A549 (cell line): ENCODE data around the gene MAPK1. TPM values are rescaled to one million over a fixed set of nuclear protein-coding genes. Genes with fewer than 3 reads are reported as not detected.

Source experiments
- ATAC-seq, 2 experiments: fragments of 200-7000 bp in 1 of 2; fragments of >200 bp in 1 of 2; cut with Nextera tagmentation in 1 of 2; cut with Tn5 transposase in 1 of 2; 3 replicates each; pipeline versions ENCODE4 v1.8.0 to v1.9.1; 2018 to 2020; ENCODE audit warnings: mild to moderate bottlenecking in 1 of 2, moderate library complexity in 1 of 2
- CTCF ChIA-PET: fragments of 300-600 bp; sonication (Branson Sonifier 250); formaldehyde crosslinking; extraction: SDS; loops from one replicate; lab custom pipeline; 2021; ENCODE audit warnings: antibody characterized with exemption, inconsistent platforms; lab: Yijun Ruan, JAX
- POLR2A ChIA-PET: fragments of 350-600 bp; formaldehyde crosslinking; extraction: SDS; loops from one replicate; lab custom pipeline; 2021; ENCODE audit warnings: antibody characterized with exemption, inconsistent platforms; lab: Yijun Ruan, JAX
- DNase-seq, 2 experiments: peaks; one replicate each; pipeline versions ENCODE4 v3.0.0 to v3.0.0-alpha.2; 2011 to 2016; ENCODE audit warnings: low read depth in 1 of 2, low spot score in 1 of 2
- FAIRE-seq: peaks from 2 replicates; lab custom pipeline; 2011; peaks lifted over from hg19 to GRCh38; lab: Jason Lieb, UNC
- H3K27ac ChIP-seq, 2 experiments: fragments of >200 bp; sonication (Bioruptor Twin); formaldehyde crosslinking; 3 replicates each; pipeline ENCODE4 v1.5.1; 2016 to 2017
- H3K4me1 ChIP-seq: fragments of >200 bp; sonication (Bioruptor Twin); formaldehyde crosslinking; 3 replicates; pipeline ENCODE4 v1.6.1; 2016
- H3K4me2 ChIP-seq: fragments of >200 bp; sonication (Bioruptor Twin); formaldehyde crosslinking; 3 replicates; pipeline ENCODE4 v1.6.1; 2016
- H3K4me3 ChIP-seq: fragments of >200 bp; sonication (Bioruptor Twin); formaldehyde crosslinking; 3 replicates; pipeline ENCODE4 v1.5.1; 2016
- H3K9me3 ChIP-seq: fragments of >200 bp; sonication (Bioruptor Twin); formaldehyde crosslinking; 3 replicates; pipeline ENCODE4 v1.6.1; 2016
- BCL3 ChIP-seq: fragments of >200 bp; sonication (Bioruptor Twin); formaldehyde crosslinking; IDR thresholded peaks from 3 replicates; pipeline ENCODE4 v1.6.1; 2016
- BHLHE40 ChIP-seq: IDR thresholded peaks from 2 replicates; pipeline ENCODE4 v1.6.1; 2012; ENCODE audit warnings: low read depth, low read length, inconsistent platforms
- CHD4 ChIP-seq: fragments of 200-600 bp; sonication (generic); IDR thresholded peaks from 2 replicates; pipeline ENCODE4 v1.6.1; 2016; ENCODE audit warnings: antibody characterized with exemption, mild to moderate bottlenecking, borderline replicate concordance
- EHF ChIP-seq: fragments of 250-450 bp; sonication (Bioruptor Pico); IDR thresholded peaks from 2 replicates; pipeline ENCODE4 v1.5.0; 2020; ENCODE audit warnings: mild to moderate bottlenecking
- EP300 ChIP-seq, 2 experiments: fragments of >200 bp; sonication (Bioruptor Twin); formaldehyde crosslinking; IDR thresholded peaks; 2 replicates in 1 of 2; 3 replicates in 1 of 2; pipeline ENCODE4 v1.6.1; 2016 to 2017
- ESRRA ChIP-seq: fragments of 150-350 bp; IDR thresholded peaks from 2 replicates; pipeline ENCODE4 v1.6.1; 2014; ENCODE audit warnings: mild to moderate bottlenecking, low read length, borderline replicate concordance
- FOXS1 ChIP-seq: fragments of 250-450 bp; sonication (Bioruptor Pico); IDR thresholded peaks from 2 replicates; pipeline ENCODE4 v1.5.0; 2020; ENCODE audit warnings: mild to moderate bottlenecking, moderate library complexity
- HDAC2 ChIP-seq: fragments of 200-600 bp; sonication (generic); IDR thresholded peaks from 2 replicates; pipeline ENCODE4 v1.6.1; 2016
- HES2 ChIP-seq: fragments of >200 bp; sonication (Bioruptor Twin); formaldehyde crosslinking; IDR thresholded peaks from 2 replicates; pipeline ENCODE4 v1.6.1; 2016
- HEYL ChIP-seq: fragments of 250-450 bp; sonication (Bioruptor Pico); IDR thresholded peaks from 2 replicates; pipeline ENCODE4 v1.8.0; 2021; ENCODE audit warnings: mild to moderate bottlenecking, moderate library complexity
- HOXA7 ChIP-seq: fragments of 250-450 bp; sonication (Bioruptor Pico); IDR thresholded peaks from 2 replicates; pipeline ENCODE4 v1.5.0; 2020; ENCODE audit warnings: mild to moderate bottlenecking, moderate library complexity
- JUNB ChIP-seq: fragments of >200 bp; sonication (Bioruptor Twin); formaldehyde crosslinking; IDR thresholded peaks from 2 replicates; pipeline ENCODE4 v1.6.1; 2016
- KDM1A ChIP-seq: fragments of 200-600 bp; sonication (generic); IDR thresholded peaks from 2 replicates; pipeline ENCODE4 v1.6.1; 2016; ENCODE audit warnings: low read depth, mild to moderate bottlenecking
- MAFK ChIP-seq: fragments of 450-650 bp; IDR thresholded peaks from 2 replicates; pipeline ENCODE4 v1.6.1; 2014; ENCODE audit not compliant: partially characterized antibody
- MAX ChIP-seq: IDR thresholded peaks from 2 replicates; pipeline ENCODE4 v1.6.1; 2012
- MAZ ChIP-seq: fragments of 150-350 bp; IDR thresholded peaks from 2 replicates; pipeline ENCODE4 v1.6.1; 2014; ENCODE audit warnings: antibody characterized with exemption, low read depth, low read length, borderline replicate concordance
- MYC ChIP-seq: IDR thresholded peaks from 2 replicates; pipeline ENCODE4 v1.6.1; 2012; ENCODE audit warnings: mild to moderate bottlenecking, inconsistent platforms, low read length, improper control_type of control experiment, borderline replicate concordance
- PBX3 ChIP-seq: IDR thresholded peaks from 2 replicates; pipeline ENCODE4 v1.6.1; 2012
- POLR2AphosphoS2 ChIP-seq: conservative IDR thresholded peaks from 2 replicates; pipeline ENCODE4 v1.6.1; 2012; ENCODE audit warnings: low read length, improper control_type of control experiment, inconsistent platforms
- REST ChIP-seq: fragments of 200-600 bp; sonication (generic); IDR thresholded peaks from 2 replicates; pipeline ENCODE4 v1.6.1; 2016; ENCODE audit warnings: antibody characterized with exemption, mild to moderate bottlenecking, moderate library complexity
- RNF2 ChIP-seq: fragments of 200-600 bp; sonication (generic); IDR thresholded peaks from 2 replicates; pipeline ENCODE4 v1.6.1; 2016; ENCODE audit warnings: low read depth, mild to moderate bottlenecking, antibody characterized with exemption, moderate library complexity, borderline replicate concordance
- ZFP36 ChIP-seq: fragments of 450-650 bp; IDR thresholded peaks from 2 replicates; pipeline ENCODE4 v1.6.1; 2014; ENCODE audit warnings: borderline replicate concordance; ENCODE audit not compliant: partially characterized antibody
- ZSCAN20 ChIP-seq: fragments of 250-450 bp; sonication (Bioruptor Pico); IDR thresholded peaks from 2 replicates; pipeline ENCODE4 v1.8.0; 2022; ENCODE audit warnings: mild to moderate bottlenecking, moderate library complexity
- WGBS: methylation state at CpG from one replicate; pipeline ENCODE4 v1.1.6; 2017; ENCODE audit errors: missing lambda C conversion rate; 5-methylcytosine and 5-hydroxymethylcytosine counted together
- polyA plus RNA-seq, 4 experiments: library from polyadenylated mRNA; depleted of rRNA in 3 of 4; stranded (reverse); fragments of >200 nt; fragmentation: RNase III in 1 of 4; extraction: RNeasy Plus Mini Kit Qiagen cat#74134 plus additional on column Dnase treatment in 1 of 4; gene quantifications; 2 replicates in 3 of 4; 3 replicates in 1 of 4; pipeline ENCODE4 v1.2.3, GENCODE V29; 2011 to 2017

The MAPK1 gene
- polyA plus RNA-seq, 2 of the 4 experiments (the other 2 are of a cell fraction): 28.8 to 85.5 TPM

DNA sequence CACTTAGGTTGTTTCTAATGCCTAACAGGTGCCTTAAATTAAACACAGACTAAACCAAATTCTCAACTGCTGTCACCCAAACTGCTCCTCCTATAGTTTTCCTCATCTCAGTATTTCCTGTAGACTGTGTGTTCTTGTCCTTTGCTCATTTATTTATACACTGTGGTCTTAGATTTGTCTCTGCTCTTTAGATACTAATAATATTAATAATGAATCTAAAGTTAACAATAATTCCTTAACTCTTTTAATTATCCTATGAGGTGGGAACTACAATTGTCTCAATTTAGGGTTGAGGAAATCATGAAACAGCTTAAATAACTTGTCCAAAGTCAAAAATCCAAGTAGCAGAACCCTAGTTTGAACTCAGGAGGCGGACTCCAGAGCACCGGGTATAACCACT, 88.0 kb downstream of the MAPK1 start:
- DNase-seq: no peak
- Histone ChIP-seq H3K27ac (no peak overlapping the region), H3K9me3 (no peaks in the 10 kb centered on the region)
- TF ChIP-seq RNF2 (no peak), BHLHE40 (no peak), BCL3 (no peak), MAZ (no peak), HEYL (CRISPR knock-in tag) (no peak), ESRRA (no peak), MAX (no peak), MYC (no peak), ZFP36 (no peak), KDM1A (no peak), MAFK (no peak), POLR2AphosphoS2 (no peak), ZSCAN20 (CRISPR knock-in tag) (no peak)
- TF ChIP-seq, all 56 proteins: peak for 0
- ATAC-seq: no peak
- ChIA-PET POLR2A (no interaction called here), CTCF (interaction anchor here (0.9 to 1.5 kb wide), 3 partner anchors 8 to 173 kb away, joined by 3 read pairs; partner anchors contain the start of gene PPM1F)
- 95% methylated on average over 2 of the region's 2 CpGs for WGBS
- Histone ChIP-seq H3K4me2 (no peak overlapping the region), H3K4me3 (no peak overlapping the region), H3K4me1 (no peaks in the 10 kb centered on the region)
- FAIRE-seq: no peak

- H3K4me2 ChIP-seq: no peak overlapping the region
- ChIA-PET POLR2A (no interaction called here), CTCF (no interaction called here)
- no peak for ATAC-seq
- no peak for DNase-seq
- H3K4me3 ChIP-seq: no peak overlapping the region
- no peak for FAIRE-seq
- H3K9me3 ChIP-seq: no peaks in the 10 kb centered on the region
- 84% methylated on average over 4 of the region's 4 CpGs for WGBS
- H3K4me1 ChIP-seq: no peaks in the 10 kb centered on the region
- TF ChIP-seq JUNB: no peak
- no peak for TF ChIP-seq MAFK
- TF ChIP-seq EHF (CRISPR knock-in tag): no peak
- no peak for TF ChIP-seq PBX3
- no peak for TF ChIP-seq CHD4
- TF ChIP-seq HES2: no peak
- TF ChIP-seq FOXS1 (CRISPR knock-in tag): no peak
- no peak for TF ChIP-seq HOXA7
- TF ChIP-seq HDAC2: no peak
- TF ChIP-seq EP300 (IDR thresholded peaks at IDR 0.05): no peak
- no peak for TF ChIP-seq REST
- no peak for TF ChIP-seq POLR2AphosphoS2
- TF ChIP-seq, all 56 proteins: peak for 0
- no peak overlapping the region for H3K27ac ChIP-seq
Measured at GRCh38 chr22:21778705-21779363, 88.6 kb downstream of the MAPK1 start.
